CD14-positive monocyte (primary cell): ENCODE results near the gene RAB27A. TPM values are rescaled to one million over a fixed set of nuclear protein-coding genes. Genes with fewer than 3 reads are reported as not detected.
A peak's percentile ranks its signal among the peaks of the same experiment; 100 is the strongest.

Experiments
- DNase-seq, 3 donors: peaks; one replicate each; pipeline ENCODE4 v3.0.0-alpha.2; 2011 to 2022
- H2AFZ ChIP-seq: 2 replicates; pipeline ENCODE4 v1.6.0; 2012; ENCODE audit warnings: mild to moderate bottlenecking, low read depth, low read length, inconsistent platforms; ENCODE audit not compliant: insufficient read depth, poor library complexity, severe bottlenecking
- H3K27ac ChIP-seq, 2 donors: 1 replicate in 1 of 2; 2 replicates in 1 of 2; pipeline ENCODE4 v1.5.1; 2012 to 2013; ENCODE audit warnings: low read length in 2 of 2, control low read depth in 1 of 2, inconsistent platforms in 1 of 2, low read depth in 1 of 2, mild to moderate bottlenecking in 1 of 2
- H3K27me3 ChIP-seq, 2 donors: one replicate each; pipeline versions ENCODE4 v1.6.0 to v1.6.1; 2011 to 2013; ENCODE audit warnings: low read length in 2 of 2; ENCODE audit not compliant: control insufficient read depth in 2 of 2, insufficient read depth in 2 of 2
- H3K36me3 ChIP-seq, 2 donors: replicated peaks in 1 of 2; 1 replicate in 1 of 2; 2 replicates in 1 of 2; pipeline versions ENCODE4 v1.5.1 to v1.6.1; 2012 to 2013; ENCODE audit warnings: low read length in 2 of 2, control low read depth in 1 of 2, inconsistent platforms in 1 of 2, mild to moderate bottlenecking in 1 of 2; ENCODE audit not compliant: insufficient read depth in 2 of 2, control insufficient read depth in 1 of 2
- H3K4me1 ChIP-seq, 2 donors: 1 replicate in 1 of 2; 2 replicates in 1 of 2; pipeline versions ENCODE4 v1.5.1 to v1.6.1; 2012 to 2013; ENCODE audit warnings: low read length in 2 of 2, control low read depth in 1 of 2, inconsistent platforms in 1 of 2, mild to moderate bottlenecking in 1 of 2, moderate library complexity in 1 of 2; ENCODE audit not compliant: insufficient read depth in 2 of 2, control insufficient read depth in 1 of 2
- H3K4me2 ChIP-seq: replicated peaks from 2 replicates; pipeline ENCODE3; 2012; ENCODE audit warnings: low read length, moderate library complexity, mild to moderate bottlenecking; ENCODE audit not compliant: poor library complexity, severe bottlenecking; ENCODE audit errors: extremely low read depth
- H3K4me3 ChIP-seq, 3 experiments: fragments of 200-600 bp in 1 of 3; sonication (generic) in 1 of 3; replicated peaks in 1 of 3; 1 replicate in 2 of 3; 2 replicates in 1 of 3; pipeline ENCODE4 v1.5.1; 2011 to 2013; ENCODE audit warnings: low read length in 3 of 3, mild to moderate bottlenecking in 3 of 3, control low read depth in 2 of 3, low read depth in 2 of 3, inconsistent platforms in 1 of 3, moderate library complexity in 1 of 3
- H3K79me2 ChIP-seq: 2 replicates; pipeline ENCODE4 v1.6.0; 2012; ENCODE audit warnings: mild to moderate bottlenecking, control low read depth, inconsistent platforms, low read length, moderate library complexity; ENCODE audit not compliant: insufficient read depth
- H3K9ac ChIP-seq: 2 replicates; pipeline ENCODE4 v1.6.0; 2017; ENCODE audit warnings: low read length, mild to moderate bottlenecking; ENCODE audit not compliant: insufficient read depth, poor library complexity, severe bottlenecking
- H3K9me3 ChIP-seq, 2 donors: replicated peaks in 1 of 2; 1 replicate in 1 of 2; 2 replicates in 1 of 2; pipeline versions ENCODE4 v1.5.1 to v1.6.1; 2012 to 2013; ENCODE audit warnings: low read length in 2 of 2, control low read depth in 1 of 2; ENCODE audit not compliant: control insufficient read depth in 1 of 2, insufficient read depth in 1 of 2
- H4K20me1 ChIP-seq: 2 replicates; pipeline ENCODE4 v1.6.0; 2012; ENCODE audit warnings: mild to moderate bottlenecking, low read length, control low read depth, moderate library complexity; ENCODE audit not compliant: insufficient read depth
- H3K27ac Mint-ChIP-seq, 7 donors: one replicate each; pipeline ENCODE4 v1.8.0; 2020; ENCODE audit warnings: mild to moderate bottlenecking in 7 of 7, mixed read lengths in 7 of 7, moderate library complexity in 6 of 7, inconsistent platforms in 2 of 7
- H3K27me3 Mint-ChIP-seq, 3 donors: one replicate each; pipeline ENCODE4 v1.8.0; 2021 to 2022; ENCODE audit warnings: low read depth in 3 of 3, mild to moderate bottlenecking in 3 of 3, mixed read lengths in 3 of 3, moderate library complexity in 3 of 3, inconsistent platforms in 1 of 3
- H3K36me3 Mint-ChIP-seq, 2 donors: one replicate each; pipeline ENCODE4 v1.8.0; 2020; ENCODE audit warnings: mixed read lengths in 2 of 2, inconsistent platforms in 1 of 2, mild to moderate bottlenecking in 1 of 2
- H3K4me1 Mint-ChIP-seq: one replicate; pipeline ENCODE4 v1.8.0; 2020; ENCODE audit warnings: mild to moderate bottlenecking, mixed read lengths
- H3K4me3 Mint-ChIP-seq, 2 donors: one replicate each; pipeline ENCODE4 v1.8.0; 2020; ENCODE audit warnings: mild to moderate bottlenecking in 2 of 2, mixed read lengths in 2 of 2, moderate library complexity in 1 of 2
- H3K9me3 Mint-ChIP-seq, 7 donors: one replicate each; pipeline ENCODE4 v1.8.0; 2020 to 2022; ENCODE audit warnings: mixed read lengths in 7 of 7, mild to moderate bottlenecking in 6 of 7, moderate library complexity in 6 of 7, inconsistent platforms in 2 of 7
- WGBS: methylation state at CpG from one replicate; pipeline ENCODE4 v1.1.5; 2013; ENCODE audit warnings: missing lambda C conversion rate; ENCODE audit not compliant: insufficient coverage; 5-methylcytosine and 5-hydroxymethylcytosine counted together
- intact Hi-C, 2 donors: fragments of 100-400 bp; cut with micrococcal nuclease; formaldehyde crosslinking; loops; one replicate each; pipeline versions ENCODE4 v1.15.0 to v1.15.1; 2023
- polyA plus RNA-seq, 3 donors: library from polyadenylated mRNA; depleted of rRNA in 1 of 3; unstranded in 2 of 3; stranded (reverse) in 1 of 3; fragments of 300-500 nt in 2 of 3; fragments of >200 nt in 1 of 3; fragmentation: Illumina TruSeq in 2 of 3; gene quantifications; 1 replicate in 2 of 3; 2 replicates in 1 of 3; pipeline ENCODE4 v1.2.3, GENCODE V29; 2012 to 2021
- TF ChIP-seq, protein P1 (sequence below): fragments of 200-600 bp; IDR thresholded peaks from one replicate; pipeline ENCODE4 v1.8.0; 2022; ENCODE audit warnings: antibody characterized with exemption, mild to moderate bottlenecking

Gene RAB27A
- polyA plus RNA-seq, 3 donors, result 70.1 to 159 (median 135) TPM

- Histone ChIP-seq H3K4me3 (no peak overlapping the region), H3K4me1 (no peaks in the 10 kb centered on the region), H3K27ac (peak overlapping the region in 1 of 2 donors; percentile 45), H3K9me3 (no peaks in the 10 kb centered on the region), H2AFZ (no peak overlapping the region), H3K79me2 (peaks cover 69% of the 10 kb centered on the region), H3K36me3 (peaks cover 56 to 83% of the 10 kb centered on the region in 2 donors), H3K4me2 (no peak overlapping the region), H3K27me3 (no peaks in the 10 kb centered on the region), H4K20me1 (peaks cover 4% of the 10 kb centered on the region), H3K9ac (no peak overlapping the region)
- Mint-ChIP-seq H3K9me3 (no peaks in the 10 kb centered on the region), H3K27me3 (no peaks in the 10 kb centered on the region), H3K4me3 (no peak overlapping the region), H3K4me1 (peaks cover 7% of the 10 kb centered on the region), H3K27ac (peak overlapping the region in 1 of 7 donors; percentile 62), H3K36me3 (peaks cover 67 to 79% of the 10 kb centered on the region in 2 donors)
- DNase-seq, result no peak
- no CpG with 5 or more reads among the region's 1 CpG for WGBS
- intact Hi-C loops, result no loop called here
- TF ChIP-seq, protein P1, sequence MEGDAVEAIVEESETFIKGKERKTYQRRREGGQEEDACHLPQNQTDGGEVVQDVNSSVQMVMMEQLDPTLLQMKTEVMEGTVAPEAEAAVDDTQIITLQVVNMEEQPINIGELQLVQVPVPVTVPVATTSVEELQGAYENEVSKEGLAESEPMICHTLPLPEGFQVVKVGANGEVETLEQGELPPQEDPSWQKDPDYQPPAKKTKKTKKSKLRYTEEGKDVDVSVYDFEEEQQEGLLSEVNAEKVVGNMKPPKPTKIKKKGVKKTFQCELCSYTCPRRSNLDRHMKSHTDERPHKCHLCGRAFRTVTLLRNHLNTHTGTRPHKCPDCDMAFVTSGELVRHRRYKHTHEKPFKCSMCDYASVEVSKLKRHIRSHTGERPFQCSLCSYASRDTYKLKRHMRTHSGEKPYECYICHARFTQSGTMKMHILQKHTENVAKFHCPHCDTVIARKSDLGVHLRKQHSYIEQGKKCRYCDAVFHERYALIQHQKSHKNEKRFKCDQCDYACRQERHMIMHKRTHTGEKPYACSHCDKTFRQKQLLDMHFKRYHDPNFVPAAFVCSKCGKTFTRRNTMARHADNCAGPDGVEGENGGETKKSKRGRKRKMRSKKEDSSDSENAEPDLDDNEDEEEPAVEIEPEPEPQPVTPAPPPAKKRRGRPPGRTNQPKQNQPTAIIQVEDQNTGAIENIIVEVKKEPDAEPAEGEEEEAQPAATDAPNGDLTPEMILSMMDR, result no peak
Measured at GRCh38 chr15:55231455-55231854, 58.2 kb downstream of the RAB27A start.

GRCh38 chr15:55230953-55231352 is 58.7 kb downstream of the RAB27A start:
- peak overlapping the region in 1 of 2 donors; percentile 25 for H3K27ac ChIP-seq
- H3K4me3 ChIP-seq, result no peak overlapping the region
- H3K36me3 ChIP-seq, result peaks cover 60 to 88% of the 10 kb centered on the region in 2 donors
- H3K9me3 ChIP-seq, result no peaks in the 10 kb centered on the region
- peaks cover 71 to 84% of the 10 kb centered on the region in 2 donors for H3K36me3 Mint-ChIP-seq
- no CpG with 5 or more reads among the region's 1 CpG for WGBS
- peaks cover 4% of the 10 kb centered on the region for H4K20me1 ChIP-seq
- no peaks in the 10 kb centered on the region for H3K9me3 Mint-ChIP-seq
- intact Hi-C loops, result no loop called here
- peaks cover 69% of the 10 kb centered on the region for H3K79me2 ChIP-seq
- H3K9ac ChIP-seq, result no peak overlapping the region
- no peaks in the 10 kb centered on the region for H3K27me3 Mint-ChIP-seq
- H3K4me2 ChIP-seq, result no peak overlapping the region
- no peak for DNase-seq
- H3K4me1 ChIP-seq, result peaks cover 0 to 3% of the 10 kb centered on the region in 2 donors
- peaks cover 10% of the 10 kb centered on the region for H3K4me1 Mint-ChIP-seq
- TF ChIP-seq, protein P1, result no peak
- H3K27ac Mint-ChIP-seq, result peak overlapping the region in 1 of 7 donors; percentile 70
- no peak overlapping the region for H2AFZ ChIP-seq
- no peaks in the 10 kb centered on the region for H3K27me3 ChIP-seq
- no peak overlapping the region for H3K4me3 Mint-ChIP-seq
